Astrocyte (in vitro differentiated cells and primary cell): ENCODE measurements around the gene UBR2. TPM values are rescaled to one million over a fixed set of nuclear protein-coding genes. Genes with fewer than 3 reads are reported as not detected.

ENCODE experiments used
- DNase-seq: peaks from one replicate; pipeline ENCODE4 v3.0.0-alpha.2; 2010; ENCODE audit warnings: low read depth
- FAIRE-seq: peaks from 2 replicates; lab custom pipeline; 2011; peaks lifted over from hg19 to GRCh38; lab: Jason Lieb, UNC
- H2AFZ ChIP-seq: 2 replicates; pipeline ENCODE4 v1.6.0; 2012; ENCODE audit warnings: low read depth, low read length, inconsistent platforms
- H3K27ac ChIP-seq: 2 replicates; pipeline ENCODE4 v1.5.1; 2011; ENCODE audit warnings: low read depth, low read length, inconsistent platforms
- H3K27me3 ChIP-seq: 2 replicates; pipeline ENCODE4 v1.6.0; 2011; ENCODE audit warnings: low read length, inconsistent platforms; ENCODE audit not compliant: insufficient read depth
- H3K36me3 ChIP-seq: 2 replicates; pipeline ENCODE4 v1.5.1; 2011; ENCODE audit warnings: low read length, inconsistent platforms; ENCODE audit not compliant: insufficient read depth
- H3K4me1 ChIP-seq: 2 replicates; pipeline ENCODE4 v1.5.1; 2011; ENCODE audit warnings: low read length, inconsistent platforms; ENCODE audit not compliant: insufficient read depth
- H3K4me2 ChIP-seq: 2 replicates; pipeline ENCODE4 v1.6.0; 2012; ENCODE audit warnings: low read length, inconsistent platforms
- H3K4me3 ChIP-seq: 2 replicates; pipeline ENCODE4 v1.5.1; 2011; ENCODE audit warnings: low read depth, mild to moderate bottlenecking, low read length, inconsistent platforms; ENCODE audit not compliant: insufficient read depth
- H3K79me2 ChIP-seq: 2 replicates; pipeline ENCODE4 v1.6.0; 2012; ENCODE audit warnings: mild to moderate bottlenecking, low read length, inconsistent platforms; ENCODE audit not compliant: insufficient read depth
- H3K9ac ChIP-seq: 2 replicates; pipeline ENCODE4 v1.6.0; 2012; ENCODE audit warnings: mild to moderate bottlenecking, low read length, inconsistent platforms
- H3K9me3 ChIP-seq: 2 replicates; pipeline ENCODE4 v1.5.1; 2012; ENCODE audit warnings: low read depth, mild to moderate bottlenecking, low read length, inconsistent platforms; ENCODE audit not compliant: insufficient read depth
- H4K20me1 ChIP-seq: 2 replicates; pipeline ENCODE4 v1.6.0; 2012; ENCODE audit warnings: low read length, inconsistent platforms; ENCODE audit not compliant: insufficient read depth
- H3K27ac Mint-ChIP-seq: one replicate; pipeline ENCODE4 v1.8.0; 2021; ENCODE audit warnings: mild to moderate bottlenecking, mixed read lengths; ENCODE audit not compliant: unreplicated experiment
- H3K27me3 Mint-ChIP-seq: one replicate; pipeline ENCODE4 v1.8.0; 2021; ENCODE audit warnings: low read depth, mixed read lengths; ENCODE audit not compliant: unreplicated experiment
- H3K36me3 Mint-ChIP-seq: one replicate; pipeline ENCODE4 v1.8.0; 2021; ENCODE audit warnings: low read depth, mixed read lengths; ENCODE audit not compliant: unreplicated experiment
- H3K4me1 Mint-ChIP-seq: one replicate; pipeline ENCODE4 v1.8.0; 2021; ENCODE audit warnings: low read depth, mixed read lengths; ENCODE audit not compliant: unreplicated experiment
- H3K4me3 Mint-ChIP-seq: one replicate; pipeline ENCODE4 v1.8.0; 2021; ENCODE audit warnings: mild to moderate bottlenecking, moderate library complexity, mixed read lengths; ENCODE audit not compliant: unreplicated experiment
- H3K9me3 Mint-ChIP-seq: one replicate; pipeline ENCODE4 v1.8.0; 2021; ENCODE audit warnings: mild to moderate bottlenecking, mixed read lengths; ENCODE audit not compliant: unreplicated experiment
- EZH2 ChIP-seq: IDR thresholded peaks from 2 replicates; pipeline ENCODE4 v1.6.1; 2012; ENCODE audit warnings: mild to moderate bottlenecking, low read length, inconsistent platforms; ENCODE audit not compliant: insufficient read depth
- total RNA-seq: library from RNA; stranded (reverse); gene quantifications from 2 replicates; pipeline ENCODE4 v1.2.1, GENCODE V29; 2021
- TF ChIP-seq, protein P1 (sequence below): IDR thresholded peaks from 2 replicates; pipeline ENCODE4 v1.5.1; 2011; ENCODE audit warnings: low read depth, mild to moderate bottlenecking, inconsistent platforms, low read length, moderate library complexity; ENCODE audit not compliant: insufficient read depth

The UBR2 gene
- total RNA-seq, 1 donor from 2014 or later = 23.3 TPM

DNA sequence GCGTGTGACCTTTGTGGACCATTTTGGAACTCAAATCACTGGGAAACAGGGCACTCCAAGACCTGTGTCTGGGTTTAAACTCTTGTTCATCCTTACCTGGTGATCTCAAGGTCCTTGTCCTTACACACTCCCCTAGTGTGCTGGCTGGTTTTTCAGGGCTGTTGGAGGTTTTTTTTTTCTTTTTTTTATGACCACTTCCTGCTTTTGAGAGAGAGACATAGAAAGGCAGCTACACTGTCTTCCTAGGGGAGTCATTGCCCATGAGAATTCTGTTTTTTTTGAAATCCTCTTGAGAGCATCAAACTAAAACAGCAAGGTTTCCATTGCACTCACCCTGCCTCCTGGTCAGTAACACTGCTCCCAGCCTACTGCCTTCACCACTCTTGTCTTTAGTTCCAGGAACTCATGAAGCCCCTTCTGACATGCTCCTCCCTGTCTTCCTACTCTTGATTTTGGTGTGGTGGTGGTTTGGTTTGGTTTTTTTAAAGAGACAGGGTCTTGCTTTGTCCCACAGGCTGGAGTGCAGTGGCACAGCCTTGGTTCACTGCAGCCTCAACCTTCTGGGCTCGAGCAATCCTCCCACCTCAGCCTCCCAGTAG, 130.0 kb downstream of the UBR2 start:
- Mint-ChIP-seq H3K4me3 (peak overlapping the region; percentile 51), H3K9me3 (no peaks in the 10 kb centered on the region), H3K4me1 (peaks cover 27% of the 10 kb centered on the region), H3K27ac (peak overlapping the region; percentile 82), H3K27me3 (no peaks in the 10 kb centered on the region), H3K36me3 (peaks cover 20% of the 10 kb centered on the region)
- Histone ChIP-seq H3K79me2 (no peaks in the 10 kb centered on the region), H3K4me1 (peaks cover 36% of the 10 kb centered on the region), H3K27me3 (no peaks in the 10 kb centered on the region), H3K36me3 (peaks cover 15% of the 10 kb centered on the region), H3K9me3 (no peaks in the 10 kb centered on the region), H3K4me2 (peak overlapping the region; percentile 31), H3K9ac (peak overlapping the region; percentile 47), H3K27ac (peak overlapping the region; percentile 62), H2AFZ (no peak overlapping the region), H4K20me1 (no peaks in the 10 kb centered on the region), H3K4me3 (no peak overlapping the region)
- no peak for DNase-seq
- TF ChIP-seq, protein P1, sequence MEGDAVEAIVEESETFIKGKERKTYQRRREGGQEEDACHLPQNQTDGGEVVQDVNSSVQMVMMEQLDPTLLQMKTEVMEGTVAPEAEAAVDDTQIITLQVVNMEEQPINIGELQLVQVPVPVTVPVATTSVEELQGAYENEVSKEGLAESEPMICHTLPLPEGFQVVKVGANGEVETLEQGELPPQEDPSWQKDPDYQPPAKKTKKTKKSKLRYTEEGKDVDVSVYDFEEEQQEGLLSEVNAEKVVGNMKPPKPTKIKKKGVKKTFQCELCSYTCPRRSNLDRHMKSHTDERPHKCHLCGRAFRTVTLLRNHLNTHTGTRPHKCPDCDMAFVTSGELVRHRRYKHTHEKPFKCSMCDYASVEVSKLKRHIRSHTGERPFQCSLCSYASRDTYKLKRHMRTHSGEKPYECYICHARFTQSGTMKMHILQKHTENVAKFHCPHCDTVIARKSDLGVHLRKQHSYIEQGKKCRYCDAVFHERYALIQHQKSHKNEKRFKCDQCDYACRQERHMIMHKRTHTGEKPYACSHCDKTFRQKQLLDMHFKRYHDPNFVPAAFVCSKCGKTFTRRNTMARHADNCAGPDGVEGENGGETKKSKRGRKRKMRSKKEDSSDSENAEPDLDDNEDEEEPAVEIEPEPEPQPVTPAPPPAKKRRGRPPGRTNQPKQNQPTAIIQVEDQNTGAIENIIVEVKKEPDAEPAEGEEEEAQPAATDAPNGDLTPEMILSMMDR = no peak
- no peak for TF ChIP-seq EZH2
- no peak for FAIRE-seq

DNA sequence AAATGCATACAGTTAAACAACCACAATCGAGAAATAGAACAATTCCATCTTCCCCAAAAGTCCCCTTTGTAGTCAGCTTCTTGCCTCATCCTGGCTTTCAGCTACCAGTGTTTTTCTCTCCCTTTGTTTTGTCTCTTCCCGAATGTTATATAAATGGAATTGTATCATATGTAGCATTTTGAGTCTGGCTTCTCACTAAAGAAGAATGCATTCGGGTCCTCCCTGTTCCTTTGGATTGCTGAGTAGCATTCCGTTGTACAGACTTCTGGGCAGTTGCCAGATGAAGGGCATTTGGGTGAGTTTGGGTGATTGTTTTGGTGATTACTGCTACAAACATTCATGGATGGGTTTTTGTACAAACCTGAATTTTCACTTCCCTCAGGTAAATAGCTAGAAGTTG, 130.8 kb downstream of the UBR2 start:
- peak overlapping the region; percentile 64 for H3K27ac Mint-ChIP-seq
- no peaks in the 10 kb centered on the region for H3K79me2 ChIP-seq
- peaks cover 9% of the 10 kb centered on the region for H3K36me3 ChIP-seq
- no peak overlapping the region for H2AFZ ChIP-seq
- H3K27me3 Mint-ChIP-seq = no peaks in the 10 kb centered on the region
- no peak overlapping the region for H3K4me3 ChIP-seq
- peak overlapping the region; percentile 47 for H3K9ac ChIP-seq
- H3K27ac ChIP-seq = peak overlapping the region; percentile 62
- no peaks in the 10 kb centered on the region for H3K27me3 ChIP-seq
- H3K4me3 Mint-ChIP-seq = no peak overlapping the region
- peak; percentile 47 for FAIRE-seq
- TF ChIP-seq, protein P1 = no peak
- TF ChIP-seq EZH2 = no peak
- no peaks in the 10 kb centered on the region for H3K9me3 ChIP-seq
- no peaks in the 10 kb centered on the region for H4K20me1 ChIP-seq
- H3K4me1 Mint-ChIP-seq = peaks cover 27% of the 10 kb centered on the region
- H3K36me3 Mint-ChIP-seq = peaks cover 16% of the 10 kb centered on the region
- H3K9me3 Mint-ChIP-seq = no peaks in the 10 kb centered on the region
- DNase-seq = no peak
- peaks cover 36% of the 10 kb centered on the region for H3K4me1 ChIP-seq
- peak overlapping the region; percentile 31 for H3K4me2 ChIP-seq

DNA sequence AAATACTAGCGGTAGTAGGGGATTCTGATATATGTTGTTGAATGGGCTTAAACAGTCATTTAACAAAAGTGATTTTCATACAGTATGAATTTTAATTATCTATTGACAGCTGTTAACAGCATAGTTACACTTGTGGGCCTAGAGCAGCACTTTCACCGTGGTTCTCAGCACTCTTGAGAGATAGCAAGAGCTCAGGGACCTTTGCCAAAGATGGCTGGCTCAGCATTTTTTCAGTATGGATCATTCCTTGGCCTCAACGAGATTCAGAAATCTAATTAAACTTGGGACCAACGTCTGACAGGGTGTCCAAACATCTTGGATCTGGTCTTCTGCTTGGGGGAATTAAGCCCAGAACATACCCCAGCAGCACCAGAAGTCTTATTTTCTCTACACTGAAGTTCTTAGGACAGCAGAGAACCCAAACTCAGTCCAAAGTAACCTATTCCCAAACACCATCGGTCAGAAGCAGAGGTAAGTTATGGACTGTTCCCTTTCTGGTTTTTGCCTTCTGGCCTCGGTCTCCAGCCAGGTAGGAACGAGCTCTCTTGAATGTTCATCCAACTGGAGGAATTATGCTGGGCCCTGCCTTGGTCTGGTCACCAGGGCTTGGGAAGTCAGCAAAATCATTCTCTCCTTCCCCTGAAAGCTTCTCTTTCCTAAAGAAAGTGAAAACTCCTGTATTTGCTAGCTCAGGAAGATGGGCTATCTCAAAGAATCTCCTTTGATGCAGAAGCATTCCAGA, 132.9 kb downstream of the UBR2 start:
- peaks cover 2% of the 10 kb centered on the region for H3K36me3 ChIP-seq
- Mint-ChIP-seq H3K9me3 (no peaks in the 10 kb centered on the region), H3K27ac (no peak overlapping the region), H3K4me1 (peaks cover 26% of the 10 kb centered on the region), H3K4me3 (no peak overlapping the region), H3K36me3 (peaks cover 17% of the 10 kb centered on the region), H3K27me3 (no peaks in the 10 kb centered on the region)
- no peaks in the 10 kb centered on the region for H3K27me3 ChIP-seq
- DNase-seq (peak; percentile 72), FAIRE-seq (peak; percentile 41)
- H3K9me3 ChIP-seq = no peaks in the 10 kb centered on the region
- no peak for TF ChIP-seq EZH2
- TF ChIP-seq, protein P1 = no peak
- no peak overlapping the region for H3K4me2 ChIP-seq
- no peak overlapping the region for H3K9ac ChIP-seq
- no peaks in the 10 kb centered on the region for H3K79me2 ChIP-seq
- no peaks in the 10 kb centered on the region for H4K20me1 ChIP-seq
- H2AFZ ChIP-seq = no peak overlapping the region
- peaks cover 37% of the 10 kb centered on the region for H3K4me1 ChIP-seq
- no peak overlapping the region for H3K27ac ChIP-seq
- no peak overlapping the region for H3K4me3 ChIP-seq
